Activated CD4-positive, alpha-beta T cell treated with anti-CD3 and anti-CD28 coated beads, Interleukin-2, amount 50 U/mL, for 24 hours (primary cell): Measurements from ENCODE around the gene CAPZB.
"Not testable (repeated sequence)": the region's sequence is repeated elsewhere in the genome, so short reads cannot be mapped to it uniquely, and the experiment has no call there.

Experiments
- DNase-seq, 2 donors: peaks; one replicate each; pipeline ENCODE4 v3.0.0-alpha.2; 2020; ENCODE audit warnings: low read depth in 1 of 2, low spot score in 1 of 2

CAPZB gene

DNA sequence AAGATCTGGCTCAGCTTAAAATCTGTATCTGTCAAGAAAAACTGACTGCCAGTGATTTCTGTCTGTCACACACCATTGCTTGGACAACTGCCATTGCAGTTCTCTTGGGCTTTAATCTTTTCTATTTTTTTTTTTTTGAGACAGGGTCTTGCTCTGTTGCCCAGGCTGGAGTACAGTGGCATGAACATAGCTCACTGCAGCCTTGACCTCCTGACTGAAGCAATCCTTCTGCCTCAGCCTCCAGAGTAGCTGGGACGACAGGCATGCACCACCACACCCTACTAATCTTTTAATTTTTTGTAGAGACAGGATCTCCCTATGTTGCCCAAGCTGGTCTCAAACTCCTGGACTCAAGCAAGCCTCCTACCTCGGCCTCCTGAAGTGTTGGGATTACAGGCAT lies 14.5 kb upstream of the CAPZB start:
- not testable (repeated sequence) for DNase-seq

DNA sequence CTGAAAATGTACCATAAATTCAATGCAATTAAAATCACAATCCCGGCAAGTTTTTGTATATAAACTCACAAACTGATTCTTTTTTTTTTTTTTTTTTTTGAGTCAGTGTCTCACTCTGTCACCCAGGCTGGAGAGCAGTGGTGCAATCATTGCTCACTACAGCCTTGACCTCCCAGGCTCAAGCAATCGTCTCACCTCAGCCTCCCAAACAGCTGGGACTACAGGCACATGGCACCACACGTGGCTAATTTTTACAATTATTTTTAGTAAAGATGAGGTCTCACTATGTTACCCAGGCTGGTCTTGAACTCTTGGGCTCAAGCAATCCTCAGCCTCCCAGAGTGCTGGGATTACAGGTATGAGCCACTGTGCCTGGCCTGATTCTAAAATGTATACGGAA lies 12.1 kb upstream of the CAPZB start:
- DNase-seq, result not testable (repeated sequence)

DNA sequence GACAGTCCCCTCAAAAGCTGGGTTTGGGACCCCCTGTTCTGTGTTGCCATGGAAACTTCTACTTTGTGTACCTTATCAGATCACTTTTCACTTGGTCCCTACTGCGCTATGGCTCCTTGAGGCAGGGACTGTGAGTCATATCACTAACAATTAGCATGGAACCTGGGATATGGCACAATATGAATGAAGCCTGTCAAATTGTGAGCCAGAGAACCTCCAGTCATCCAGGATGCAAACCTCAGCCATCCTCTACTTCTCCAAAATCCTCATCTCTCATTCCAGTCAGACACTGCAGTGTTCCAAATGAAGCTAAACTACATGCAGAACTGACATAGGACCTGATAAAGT lies 11.2 kb upstream of the CAPZB start:
- DNase-seq, result no peak

DNA sequence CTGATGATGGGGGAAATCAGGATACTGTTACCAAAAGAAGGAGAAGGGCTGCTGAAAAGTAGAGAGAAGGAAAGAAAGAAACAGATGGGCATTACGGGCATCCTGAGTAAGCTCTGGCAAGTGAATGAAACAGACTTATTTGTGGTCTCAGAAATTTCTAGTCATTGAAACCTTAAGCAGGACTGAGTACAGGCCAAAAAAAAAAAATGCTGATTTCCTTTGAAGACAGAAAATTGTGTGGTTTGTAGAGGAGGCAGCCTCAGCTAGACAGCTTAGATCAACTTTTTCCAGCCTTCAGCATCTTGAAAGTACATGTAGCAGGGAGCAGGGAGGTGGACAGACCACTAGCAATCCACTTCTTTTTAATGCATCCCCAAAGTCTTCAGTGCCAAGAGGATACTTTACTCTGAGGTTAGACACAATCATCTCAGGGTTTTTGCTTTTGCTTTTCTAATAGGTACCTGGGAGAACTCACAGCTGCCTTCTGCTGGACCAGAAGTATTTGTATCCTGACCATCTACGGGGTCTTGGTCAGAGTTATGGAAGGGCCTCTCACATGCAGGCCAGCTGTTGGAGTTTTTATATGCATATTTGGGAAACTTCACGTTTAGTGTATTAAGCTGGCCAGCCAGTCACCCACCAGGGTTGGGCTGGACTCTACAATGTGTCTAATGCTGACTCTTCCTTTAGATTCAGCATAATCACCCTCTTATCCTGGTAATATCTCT lies 10.6 kb upstream of the CAPZB start:
- DNase-seq, result no peak

DNA sequence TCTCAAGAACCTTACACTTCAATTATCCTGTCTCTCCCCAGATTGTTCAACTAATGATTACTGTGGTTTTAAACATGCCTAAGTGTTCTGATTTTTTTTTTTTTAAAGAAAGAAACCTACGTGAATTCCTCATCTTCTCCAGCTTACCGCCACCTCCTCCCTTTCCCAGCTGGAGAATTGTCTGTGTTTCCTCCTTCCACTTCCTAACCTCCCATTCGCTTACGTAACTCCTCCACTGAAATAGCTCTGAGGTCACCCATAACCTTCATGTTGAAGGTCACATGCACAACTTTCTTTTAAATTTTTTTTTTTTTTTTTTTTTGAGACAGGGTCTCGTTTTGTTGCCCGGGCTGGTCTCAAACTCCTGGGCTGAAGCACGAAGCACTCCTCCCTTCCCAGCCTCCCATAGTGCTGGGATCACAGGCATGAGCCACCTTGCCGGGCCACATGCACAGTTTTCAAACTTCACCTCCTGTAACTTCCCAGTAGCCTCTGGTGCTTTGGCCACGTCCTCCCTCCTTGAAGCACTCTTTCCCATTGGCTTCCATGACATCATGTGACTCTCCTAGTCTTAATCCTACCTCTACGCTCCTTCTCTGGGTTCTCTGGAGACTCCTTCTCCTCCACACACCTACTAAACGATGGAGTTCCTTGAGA lies 9.8 kb upstream of the CAPZB start:
- DNase-seq, result no peak

DNA sequence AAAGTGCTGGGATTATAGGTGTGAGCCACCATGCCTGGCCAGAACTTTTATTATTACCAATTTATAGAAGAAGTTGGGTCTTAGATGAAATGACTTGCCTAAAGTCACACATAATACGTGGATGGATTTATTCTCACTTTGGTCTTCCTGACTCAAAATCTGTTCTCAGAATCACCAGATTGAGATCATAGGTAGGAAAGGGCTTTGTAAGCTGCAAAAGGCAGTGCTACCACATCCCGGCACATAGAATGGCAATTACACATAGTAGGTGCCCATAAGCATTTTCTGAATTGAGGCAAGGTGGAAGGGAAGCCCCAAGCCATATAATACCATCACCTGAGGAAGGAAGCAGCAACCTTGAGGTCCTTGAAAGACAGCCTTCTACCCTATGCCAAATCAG lies 8.2 kb upstream of the CAPZB start:
- DNase-seq, result no peak

DNA sequence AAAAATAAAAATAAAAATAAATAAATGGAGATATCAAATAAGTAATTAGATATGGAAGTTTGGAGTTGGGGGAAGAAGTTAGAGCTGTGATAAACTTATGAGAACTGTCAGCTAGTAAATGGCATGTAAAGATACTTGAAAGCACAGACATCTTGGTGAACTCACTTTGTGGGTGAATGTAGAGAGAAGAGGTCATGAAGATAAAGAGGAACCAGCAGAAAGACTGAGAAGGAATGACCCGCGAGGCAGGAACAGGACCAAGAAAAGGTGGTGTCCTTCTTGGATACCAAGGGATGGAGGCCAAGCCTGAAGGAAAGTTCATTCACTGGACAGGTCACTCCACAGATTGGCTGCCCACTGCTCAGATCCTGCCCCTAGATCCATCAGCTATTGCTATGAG lies 4.7 kb upstream of the CAPZB start:
- DNase-seq, result no peak

DNA sequence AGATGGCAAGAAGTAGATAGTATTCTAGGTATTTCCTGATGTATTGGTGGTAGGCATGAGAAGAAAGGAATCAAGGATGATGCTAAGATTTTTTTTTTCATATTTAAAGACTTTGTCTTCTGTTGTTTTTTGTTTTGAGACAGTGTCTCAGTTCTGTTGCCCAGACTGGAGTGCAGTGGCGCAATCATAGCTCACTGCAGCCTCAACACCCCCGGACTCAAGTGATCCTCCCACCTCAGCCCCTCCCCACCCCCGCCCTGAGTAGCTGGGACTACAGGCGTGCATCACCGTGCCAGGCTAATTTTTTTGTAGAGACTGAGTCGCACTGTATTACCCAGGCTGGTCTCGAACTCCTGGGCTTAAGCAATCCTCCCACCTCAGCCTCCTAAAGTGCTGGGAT lies 2.8 kb upstream of the CAPZB start:
- no peak for DNase-seq

DNA sequence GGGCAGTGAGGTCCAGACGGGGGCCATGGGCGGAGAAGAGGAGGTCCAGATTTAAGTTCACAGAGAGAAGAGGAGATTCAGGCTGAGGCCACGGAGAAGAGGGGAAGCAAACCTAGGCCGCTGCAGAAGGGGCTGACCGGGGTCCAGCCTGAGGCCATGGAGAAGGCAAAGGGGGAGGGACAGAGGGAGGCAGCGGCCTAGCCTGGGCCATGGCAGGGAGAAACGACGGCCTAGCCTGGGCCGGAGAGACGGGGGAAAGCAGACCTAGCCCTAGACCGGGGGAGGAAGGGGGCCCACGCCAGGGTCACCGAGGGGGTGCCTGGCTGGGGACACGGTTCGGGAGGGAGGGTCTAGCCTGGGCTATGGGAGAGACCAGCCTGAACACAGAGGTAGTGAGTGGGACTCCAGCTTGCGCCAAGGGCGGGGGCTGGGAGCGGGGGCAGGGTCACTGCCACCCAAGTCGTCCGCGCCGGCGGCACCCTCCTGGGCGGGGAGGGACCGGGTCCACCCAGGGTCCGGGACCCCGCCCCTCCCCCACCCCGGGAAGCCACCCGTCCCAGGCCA lies 459 bp downstream of the CAPZB start:
- no peak for DNase-seq

DNA sequence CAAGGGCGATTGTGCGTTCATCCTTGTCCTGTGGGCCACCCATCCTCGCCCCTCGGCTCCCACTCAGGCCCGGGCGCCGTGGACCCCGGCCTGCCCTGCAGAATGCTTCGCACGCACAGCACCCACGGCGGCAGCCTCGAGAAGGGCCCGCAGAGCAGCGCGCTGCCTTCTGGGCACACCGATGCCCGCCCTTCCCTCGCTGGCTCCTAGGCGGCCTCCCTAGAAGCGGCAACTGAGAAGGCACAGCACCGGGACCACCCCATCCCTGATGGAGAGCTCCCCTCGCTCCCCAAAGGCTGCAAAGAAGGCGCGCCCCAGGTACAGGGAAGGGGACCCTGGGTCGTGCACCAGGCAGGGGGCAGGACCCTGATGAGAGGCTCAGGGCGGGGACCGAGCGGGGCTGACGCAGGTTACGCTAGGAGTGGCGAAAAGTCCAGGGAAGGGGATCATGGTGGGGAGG lies 971 bp downstream of the CAPZB start:
- no peak for DNase-seq

DNA sequence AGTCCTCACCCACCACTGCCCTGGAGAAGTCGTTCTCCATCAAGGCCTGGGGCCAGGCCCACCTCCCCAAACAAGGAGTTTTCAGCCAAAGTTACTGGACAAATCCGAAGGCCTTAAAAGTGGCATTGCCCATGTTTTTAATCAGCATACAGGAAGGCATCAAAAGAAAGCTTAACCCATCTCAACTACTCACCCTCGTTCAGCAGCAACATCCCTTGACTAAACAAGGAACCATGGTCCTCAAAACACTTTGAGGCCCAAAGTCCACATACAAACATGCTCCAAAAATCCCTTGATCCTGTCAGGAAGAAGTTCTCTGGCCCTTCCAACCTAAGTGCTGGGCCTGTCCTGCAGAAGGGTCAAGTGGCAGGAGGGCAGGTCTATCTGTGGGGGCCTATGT lies 1.6 kb downstream of the CAPZB start:
- no peak for DNase-seq

DNA sequence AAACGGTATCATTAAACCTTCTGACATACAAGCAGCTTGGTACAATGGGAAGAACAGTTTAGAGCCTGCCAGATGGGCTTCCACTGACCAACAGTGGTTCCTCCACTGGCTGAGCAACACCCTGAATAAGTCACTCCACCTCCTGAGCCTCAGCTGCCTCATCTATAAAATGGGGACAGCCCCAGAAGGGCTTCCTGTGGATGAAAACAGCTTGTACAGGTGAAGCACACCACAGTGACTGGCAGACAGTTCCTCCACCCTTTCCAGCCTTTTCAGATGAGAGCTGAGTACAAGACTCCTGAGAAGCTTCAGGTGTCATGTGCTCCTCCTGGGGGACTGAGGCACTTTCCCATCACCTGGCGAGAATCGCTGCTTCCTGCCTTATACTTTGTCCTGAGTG lies 2.1 kb downstream of the CAPZB start:
- DNase-seq, result no peak

DNA sequence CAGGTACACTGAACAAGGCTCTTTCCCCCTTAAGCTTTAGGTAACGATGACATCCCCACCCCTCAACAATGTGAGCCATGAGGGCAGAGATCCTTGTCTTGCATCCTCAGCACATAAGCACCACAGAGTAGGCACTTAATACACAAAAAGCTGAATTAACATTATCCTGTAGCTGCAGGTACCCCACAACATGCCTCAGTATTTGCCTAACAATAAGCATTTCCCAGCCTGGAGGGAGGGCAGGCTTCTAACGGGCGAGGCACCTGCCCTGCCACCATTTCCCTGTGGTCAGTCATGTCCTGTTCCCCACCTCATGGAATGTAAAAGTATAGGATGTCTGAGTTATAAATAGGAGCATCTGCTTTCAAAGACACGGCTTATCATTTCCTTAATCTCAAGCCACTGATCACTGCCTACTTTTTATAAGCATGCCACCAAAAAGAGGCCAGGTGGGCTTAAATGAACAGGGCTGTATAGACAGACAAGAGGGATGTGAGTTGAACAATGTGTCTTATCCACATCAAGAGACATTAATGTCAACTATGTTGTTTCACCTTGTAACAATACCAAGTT lies 3.4 kb downstream of the CAPZB start:
- no peak for DNase-seq

DNA sequence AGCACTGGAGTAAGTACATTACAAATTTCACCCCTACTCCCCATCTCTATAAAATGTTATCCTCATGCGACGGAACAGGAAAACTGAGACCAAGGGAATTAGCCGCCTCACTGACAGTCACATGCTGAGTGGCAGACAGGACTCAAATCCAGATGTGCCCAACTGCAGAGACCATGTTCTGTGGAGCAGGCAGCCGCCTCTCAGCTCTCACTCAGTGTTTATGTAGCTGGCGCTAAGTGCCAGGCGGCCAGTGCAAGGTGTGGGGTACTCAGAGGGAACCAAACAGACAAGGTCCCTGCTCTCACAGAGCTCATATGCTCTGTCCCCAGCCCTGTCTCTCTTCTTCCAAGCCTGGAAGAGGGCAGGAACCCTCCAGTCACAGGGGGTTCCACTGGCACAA lies 5.1 kb downstream of the CAPZB start:
- no peak for DNase-seq

DNA sequence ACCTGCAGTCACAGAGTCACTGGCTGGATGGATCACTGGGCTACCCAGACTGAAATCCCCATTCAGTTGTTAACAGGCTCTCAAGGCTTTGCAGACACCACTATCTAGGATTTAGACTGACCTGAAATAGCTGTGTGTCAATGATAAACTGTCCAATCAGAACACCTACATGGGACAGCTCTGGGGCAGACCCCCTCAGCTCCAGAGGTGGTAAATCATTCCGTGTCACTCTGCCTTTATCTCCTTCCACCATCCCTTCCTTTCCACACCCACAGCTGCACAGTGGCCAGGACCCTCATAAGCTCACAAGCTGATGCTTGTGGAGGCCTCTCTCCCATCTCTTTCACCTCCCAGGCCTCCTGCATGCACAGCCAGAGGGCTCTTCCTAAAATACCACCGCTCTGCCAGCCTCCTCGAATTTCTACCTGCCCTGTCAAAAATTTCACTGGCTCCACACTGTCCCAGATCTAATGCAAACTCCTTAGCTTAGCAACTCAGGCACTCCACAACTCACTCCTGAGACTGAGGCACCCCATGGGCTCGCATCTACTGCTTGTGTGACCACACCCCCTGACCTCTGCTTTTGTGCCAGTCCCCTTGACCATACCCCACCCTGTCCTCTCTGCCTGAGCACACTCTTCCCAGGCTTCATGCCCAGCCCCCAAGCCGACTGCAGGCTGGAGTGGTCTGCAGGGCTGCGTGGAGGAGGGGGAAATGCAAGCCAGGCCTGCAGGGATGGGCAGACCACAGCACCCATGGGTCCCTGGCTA lies 5.8 kb downstream of the CAPZB start:
- DNase-seq, result no peak

DNA sequence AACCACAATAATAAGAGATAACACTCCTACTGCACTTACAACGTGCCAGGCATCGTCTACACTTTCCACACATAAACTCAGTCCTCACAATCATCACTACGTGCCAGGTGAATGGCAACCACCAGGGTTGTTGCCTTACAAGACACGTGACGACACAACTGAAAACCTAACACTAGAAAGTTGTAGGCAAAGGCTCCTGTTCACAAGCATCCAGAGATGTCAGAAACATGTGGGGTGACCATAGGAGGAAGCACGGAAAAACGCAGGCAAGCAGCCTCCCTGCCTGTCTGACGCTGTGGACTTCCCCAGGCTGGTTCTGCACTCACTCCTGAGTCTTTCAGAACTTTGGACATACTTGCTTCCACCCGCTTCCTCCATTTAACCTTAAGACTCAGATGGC lies 7.0 kb downstream of the CAPZB start:
- no peak for DNase-seq

DNA sequence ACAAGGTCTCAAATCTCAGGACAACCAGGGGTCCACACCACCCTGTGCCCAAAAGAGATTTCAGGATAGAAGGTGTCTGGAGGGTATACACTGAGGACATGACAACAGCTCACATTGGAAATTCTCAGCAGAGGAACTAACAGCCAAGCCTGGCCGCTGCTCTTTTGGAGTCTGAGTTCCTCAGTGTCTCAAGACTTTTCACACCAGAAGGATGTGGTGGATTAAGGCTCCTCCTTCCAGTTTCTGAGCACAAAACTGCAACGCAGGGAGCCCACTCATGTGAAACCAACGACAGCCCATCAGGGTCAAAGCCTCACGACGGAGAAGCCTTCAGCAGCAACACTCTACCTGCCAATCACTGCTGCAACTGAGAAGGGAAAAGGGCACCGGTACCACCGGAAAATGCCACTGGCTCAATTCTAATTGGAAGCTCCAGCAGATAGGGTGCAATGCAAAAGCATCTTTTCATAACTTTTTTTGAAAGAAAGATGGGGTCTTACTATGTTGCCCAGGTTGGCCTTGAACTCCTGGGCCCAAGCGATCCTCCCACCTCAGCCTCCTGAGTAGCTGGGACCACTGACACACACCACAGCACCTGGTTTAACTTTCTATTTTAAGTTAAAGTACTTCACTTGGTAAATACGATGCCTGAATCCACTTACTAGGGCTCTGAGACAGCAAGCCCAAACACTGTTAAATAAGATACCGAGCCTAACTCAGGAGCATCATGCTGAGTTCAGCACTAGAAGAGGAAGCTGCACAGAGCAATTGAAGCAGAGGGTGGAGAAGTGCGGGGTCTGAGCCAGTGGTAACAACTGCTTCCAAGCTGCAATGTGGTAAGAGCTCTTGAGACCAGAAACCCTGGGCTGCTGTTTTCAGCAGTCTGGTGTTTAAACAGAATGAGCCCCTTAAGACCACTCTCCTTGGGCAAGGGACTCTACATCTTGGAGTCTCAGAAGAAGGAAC lies 7.8 kb downstream of the CAPZB start:
- no peak for DNase-seq

DNA sequence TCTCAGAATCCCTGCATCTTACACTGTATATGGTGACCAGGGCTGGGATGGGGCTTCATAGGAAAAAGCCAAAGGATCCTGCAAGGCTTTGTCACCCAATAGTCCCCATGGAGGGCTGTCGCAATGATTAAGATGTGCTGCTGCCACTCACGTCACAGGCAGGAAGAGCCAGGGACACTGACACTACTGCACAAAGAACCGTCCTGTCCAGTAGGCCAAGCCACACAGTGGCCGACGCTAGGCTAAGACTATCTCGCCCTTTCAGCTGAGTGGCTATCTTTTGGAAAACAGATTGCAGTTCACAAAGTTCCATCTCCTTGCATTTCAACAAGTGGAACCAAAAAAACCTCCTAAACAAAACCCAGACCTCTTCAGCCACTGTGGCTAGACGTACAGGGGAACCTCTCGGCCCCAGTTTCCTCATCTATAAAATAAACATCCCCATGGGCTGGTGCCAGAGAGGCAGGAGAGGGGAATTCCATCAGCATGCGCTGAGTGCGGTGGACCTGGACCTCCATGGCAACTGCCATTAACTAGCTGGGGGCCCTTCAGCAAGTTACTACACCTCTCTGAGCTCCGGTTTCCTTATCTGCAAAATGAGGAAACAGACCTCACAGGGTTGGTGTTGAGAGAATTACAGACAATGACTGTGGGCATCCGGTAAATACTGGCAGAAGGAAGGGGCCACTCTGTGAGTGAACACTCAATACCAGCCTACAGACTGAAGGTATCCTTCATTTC lies 8.7 kb downstream of the CAPZB start:
- no peak for DNase-seq

DNA sequence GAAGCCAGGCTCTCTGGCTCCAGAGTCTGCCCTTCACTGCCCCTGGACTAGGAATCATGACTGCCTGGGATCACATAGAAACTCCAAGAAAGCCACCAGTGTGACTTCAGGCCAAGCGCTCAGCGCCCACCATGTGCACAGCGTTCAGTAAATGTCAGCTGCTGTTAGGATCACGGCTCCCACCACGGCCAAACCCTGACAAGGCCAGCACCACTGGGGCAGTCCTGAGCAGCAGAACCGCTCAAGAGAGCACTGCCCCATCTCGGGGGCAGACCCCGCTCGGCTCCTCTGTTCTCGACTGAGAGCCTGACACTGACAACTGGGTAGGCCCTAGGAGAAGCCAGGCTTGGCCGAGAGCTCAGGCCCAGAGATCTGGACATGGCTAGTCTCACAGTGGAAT lies 10.0 kb downstream of the CAPZB start:
- no peak for DNase-seq

DNA sequence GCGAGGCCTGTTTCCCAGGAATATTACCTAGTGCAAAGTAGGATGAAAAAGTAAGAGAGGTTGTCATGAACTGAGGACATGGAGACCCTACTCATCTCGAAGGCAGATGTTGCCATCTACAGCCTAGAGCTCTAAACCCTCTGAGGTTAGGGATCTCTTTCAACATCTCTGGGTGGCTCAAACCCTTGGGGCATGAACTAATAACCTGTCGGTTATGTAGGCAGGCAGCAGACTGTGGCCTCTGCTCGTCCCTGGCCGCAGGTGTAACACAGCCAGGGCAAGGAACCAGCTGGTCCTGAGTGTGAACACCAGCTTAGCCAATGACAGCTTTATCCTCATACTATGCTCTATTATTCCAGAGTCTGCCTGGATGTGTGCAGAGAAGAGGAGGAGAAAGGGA lies 13.2 kb downstream of the CAPZB start:
- DNase-seq, result no peak
